Activated effector memory CD4-positive, alpha-beta T cell treated with Interleukin-2 at 50 U/mL for 16 hours (primary cell): ENCODE data around the gene EGFR.
"Not testable (repeated sequence)": the region's sequence is repeated elsewhere in the genome, so short reads cannot be mapped to it uniquely, and the experiment has no call there.

Experiments used
- DNase-seq: peaks from one replicate; pipeline ENCODE4 v3.0.0-alpha.2; 2020

The EGFR gene

GRCh38 chr7:55016061-55016745 is 2.6 kb upstream of the EGFR start:
- DNase-seq = no peak

DNA sequence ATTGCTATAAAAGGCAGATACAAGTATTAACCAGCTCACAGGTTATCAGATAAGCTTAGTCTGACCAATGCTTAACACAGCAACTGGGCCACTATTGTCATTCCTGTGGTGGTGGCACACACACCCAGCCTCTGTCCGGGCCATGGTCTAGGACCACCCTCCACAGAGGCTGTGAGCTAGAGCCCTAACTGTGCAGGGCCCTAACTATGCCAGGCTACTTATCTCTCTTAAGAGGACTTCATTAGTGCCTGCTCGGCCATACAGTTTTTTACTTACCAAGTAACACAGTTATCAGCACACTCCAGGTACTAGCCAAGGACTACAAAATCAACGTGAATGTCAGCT is 2.1 kb upstream of the EGFR start:
- DNase-seq = no peak

- no peak for DNase-seq
These were observed 976 bp upstream of the EGFR start for GRCh38 chr7:55017841-55018240.

DNA sequence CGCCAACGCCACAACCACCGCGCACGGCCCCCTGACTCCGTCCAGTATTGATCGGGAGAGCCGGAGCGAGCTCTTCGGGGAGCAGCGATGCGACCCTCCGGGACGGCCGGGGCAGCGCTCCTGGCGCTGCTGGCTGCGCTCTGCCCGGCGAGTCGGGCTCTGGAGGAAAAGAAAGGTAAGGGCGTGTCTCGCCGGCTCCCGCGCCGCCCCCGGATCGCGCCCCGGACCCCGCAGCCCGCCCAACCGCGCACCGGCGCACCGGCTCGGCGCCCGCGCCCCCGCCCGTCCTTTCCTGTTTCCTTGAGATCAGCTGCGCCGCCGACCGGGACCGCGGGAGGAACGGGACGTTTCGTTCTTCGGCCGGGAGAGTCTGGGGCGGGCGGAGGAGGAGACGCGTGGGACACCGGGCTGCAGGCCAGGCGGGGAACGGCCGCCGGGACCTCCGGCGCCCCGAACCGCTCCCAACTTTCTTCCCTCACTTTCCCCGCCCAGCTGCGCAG is 424 bp downstream of the EGFR start:
- DNase-seq = no peak

GRCh38 chr7:55019691-55020465 is 1.1 kb downstream of the EGFR start:
- no peak for DNase-seq

- no peak for DNase-seq
These were observed 1.7 kb downstream of the EGFR start for GRCh38 chr7:55020466-55020871.

- no peak for DNase-seq
These were observed 2.2 kb downstream of the EGFR start for GRCh38 chr7:55021053-55021452.

- no peak for DNase-seq
These were observed 3.5 kb downstream of the EGFR start for GRCh38 chr7:55022002-55022985.

DNA sequence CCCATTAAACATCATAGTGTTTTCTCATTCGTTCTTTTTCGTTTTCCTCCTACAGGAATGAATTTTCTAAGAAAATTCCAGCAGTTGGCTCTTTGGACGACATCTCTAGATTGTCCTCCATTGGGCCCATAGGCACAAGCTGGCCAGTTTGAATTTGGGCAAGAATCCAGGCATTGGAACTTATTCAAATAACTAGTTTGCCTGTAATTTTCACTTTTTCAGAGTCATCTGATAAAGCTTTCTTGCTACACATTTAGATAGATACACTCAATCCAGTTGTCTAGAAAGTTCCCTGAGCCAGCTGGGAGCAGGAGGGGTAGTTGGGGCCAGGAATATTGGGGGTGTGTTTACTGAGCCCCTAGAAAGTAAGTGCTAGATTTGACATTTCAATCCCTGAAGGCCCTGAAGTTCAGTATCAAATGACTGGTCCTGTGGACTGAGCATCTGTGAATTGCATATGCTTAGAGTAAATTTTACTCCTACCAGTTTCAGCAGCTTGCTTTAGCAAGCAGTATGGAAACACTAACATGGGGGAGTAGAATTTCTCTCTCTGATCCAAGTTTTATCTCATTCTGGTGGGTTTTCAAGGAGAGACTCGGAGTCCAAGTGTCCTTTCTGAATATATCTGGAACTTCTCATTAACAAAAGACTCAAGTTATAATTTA is 5.2 kb downstream of the EGFR start:
- no peak for DNase-seq

DNA sequence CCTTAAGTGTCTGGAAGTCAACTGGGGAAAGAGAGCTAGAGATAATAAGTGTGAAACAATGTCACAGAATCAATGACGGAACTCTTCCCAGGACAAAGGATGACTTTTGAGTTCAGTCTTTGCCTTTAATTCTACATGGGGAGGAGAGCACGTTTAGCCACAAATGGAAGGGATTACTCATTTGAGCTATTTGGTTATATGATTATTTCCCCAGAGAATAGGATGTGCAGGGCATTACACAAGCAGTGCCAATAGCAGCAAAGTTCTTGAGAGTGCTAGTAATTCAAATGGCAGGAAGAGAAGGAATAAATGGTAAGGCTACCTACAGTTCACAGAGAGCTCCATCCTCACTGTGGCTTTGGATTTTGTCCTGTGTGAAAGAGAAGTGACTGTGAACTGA is 6.0 kb downstream of the EGFR start:
- DNase-seq = no peak

DNA sequence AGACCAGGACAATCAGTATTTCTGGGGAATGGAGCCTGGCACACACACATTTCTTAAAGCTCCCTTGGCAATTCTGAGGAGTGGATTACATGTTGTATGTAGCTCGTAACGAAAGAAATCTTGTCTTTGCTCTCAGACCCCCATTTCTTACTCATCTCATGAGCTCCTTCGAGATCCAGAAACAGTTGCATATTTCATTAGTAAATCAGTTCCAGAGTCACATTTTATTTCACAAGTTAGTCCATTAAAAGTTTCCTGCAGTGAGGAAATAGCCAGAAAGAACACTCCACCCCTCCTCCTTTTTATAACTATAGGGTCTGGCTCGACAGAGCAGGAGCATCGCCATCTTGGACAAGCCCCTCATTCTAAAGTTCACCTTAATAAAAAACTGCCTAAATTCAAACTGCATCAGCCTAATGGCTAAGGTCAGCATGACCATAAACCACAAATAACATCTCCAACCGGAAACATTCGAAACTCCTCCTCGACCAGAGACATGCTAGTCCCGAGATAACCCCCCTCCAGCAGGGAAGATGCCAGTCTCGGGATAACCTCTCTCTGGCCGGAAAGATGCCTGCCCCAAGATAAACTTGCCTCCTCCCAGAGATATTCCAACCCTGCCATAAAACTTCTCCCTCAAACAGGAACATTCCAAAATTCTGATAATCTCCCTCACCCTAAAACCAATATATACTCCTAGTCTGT is 7.4 kb downstream of the EGFR start:
- no peak for DNase-seq

GRCh38 chr7:55026867-55027490 is 8.2 kb downstream of the EGFR start:
- no peak for DNase-seq

DNA sequence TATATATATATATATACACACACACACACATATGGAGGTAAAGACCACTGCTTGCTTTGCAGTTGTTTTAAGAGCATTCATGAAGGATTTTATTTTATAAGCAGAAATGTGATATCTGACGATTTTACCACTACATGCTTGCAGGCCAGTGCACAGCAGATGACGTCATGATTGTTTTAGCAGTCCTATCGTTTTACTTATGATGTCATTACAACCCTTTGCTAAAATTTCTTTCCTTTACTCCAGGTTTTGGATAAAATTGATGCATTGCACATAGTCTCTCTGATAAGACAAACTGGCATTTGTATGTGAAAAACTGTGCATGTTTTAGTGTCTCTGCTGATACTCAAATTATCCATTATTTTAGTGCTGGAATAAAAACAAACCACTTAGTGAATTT is 9.2 kb downstream of the EGFR start:
- DNase-seq = no peak

- DNase-seq = no peak
These were observed 11.5 kb downstream of the EGFR start for GRCh38 chr7:55030314-55030713.

DNA sequence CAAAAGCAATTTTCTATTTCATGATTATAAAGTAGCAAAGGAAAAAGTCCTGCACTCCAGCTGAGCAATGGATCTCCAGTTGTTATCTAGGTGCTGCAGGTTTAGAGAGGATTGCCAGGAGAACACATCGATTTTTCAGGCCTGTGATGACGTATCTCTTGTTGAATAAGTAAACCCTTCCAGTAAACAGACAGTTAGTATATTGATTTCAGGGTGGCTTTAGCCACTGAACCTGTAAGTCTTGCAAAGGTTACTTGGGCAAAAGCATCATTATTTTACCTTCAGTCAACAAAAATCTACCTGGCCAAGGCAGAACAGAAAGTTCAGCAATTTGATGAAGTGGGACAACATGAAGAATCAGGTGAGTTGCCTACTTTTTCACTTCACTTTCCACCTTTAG is 12.3 kb downstream of the EGFR start:
- DNase-seq = no peak

DNA sequence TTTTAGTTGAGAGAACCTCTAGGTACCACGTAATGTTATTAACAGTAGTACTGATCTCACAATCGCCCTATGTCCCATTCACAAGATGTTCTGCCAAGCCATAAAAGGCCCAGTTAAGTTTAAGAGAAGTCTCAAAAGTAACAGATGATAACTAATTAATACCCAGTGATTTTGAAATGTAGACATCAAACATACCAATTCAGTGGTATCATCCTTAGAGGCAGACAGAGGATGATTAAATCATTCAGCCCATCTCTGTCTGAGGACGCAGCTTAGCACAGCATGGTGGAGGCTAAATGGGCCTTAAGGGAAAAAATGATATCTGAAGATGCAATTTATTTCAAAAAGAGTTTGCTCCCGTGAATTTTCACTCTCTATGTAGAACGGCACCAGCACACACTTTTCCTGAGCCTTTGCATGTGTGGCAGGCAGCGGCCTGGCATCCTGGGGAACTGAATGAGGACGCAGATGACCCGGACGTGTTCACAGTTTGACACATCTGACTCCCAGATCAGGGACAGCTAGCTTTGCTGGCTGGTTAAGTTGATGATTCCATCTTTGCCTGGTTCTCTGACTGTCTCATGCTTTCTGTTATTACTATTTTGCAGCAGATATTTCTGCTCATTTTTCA is 13.4 kb downstream of the EGFR start:
- DNase-seq = no peak

DNA sequence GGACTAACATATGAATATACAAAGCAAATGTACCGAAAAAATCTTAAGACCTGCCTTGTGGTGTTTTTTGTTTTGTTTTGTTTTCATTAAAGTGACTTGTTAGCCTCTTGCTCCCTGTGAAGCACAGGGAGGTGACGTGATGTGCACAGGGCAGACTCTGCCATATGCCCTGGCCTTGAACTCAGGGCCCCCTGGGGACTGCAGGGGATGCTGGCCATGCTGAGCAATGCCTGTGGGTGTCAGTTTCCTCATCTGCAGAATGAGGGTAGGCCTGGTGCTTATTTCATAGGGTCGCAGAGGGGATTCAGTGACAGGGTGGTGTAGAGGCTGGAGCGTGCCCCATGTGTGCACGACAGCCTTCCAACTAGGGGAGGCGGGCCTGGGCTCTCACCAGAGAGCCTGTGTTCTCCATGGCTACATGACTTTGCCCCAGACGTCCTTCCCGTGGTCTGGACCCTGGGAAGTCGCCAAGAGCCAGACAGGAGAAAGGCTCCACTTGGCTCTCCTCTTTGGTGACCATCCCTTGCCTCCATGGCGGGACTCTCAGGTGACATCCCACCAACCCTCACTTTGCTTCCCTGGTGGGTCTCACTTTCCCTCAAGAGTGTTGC is 14.5 kb downstream of the EGFR start:
- DNase-seq = no peak

DNA sequence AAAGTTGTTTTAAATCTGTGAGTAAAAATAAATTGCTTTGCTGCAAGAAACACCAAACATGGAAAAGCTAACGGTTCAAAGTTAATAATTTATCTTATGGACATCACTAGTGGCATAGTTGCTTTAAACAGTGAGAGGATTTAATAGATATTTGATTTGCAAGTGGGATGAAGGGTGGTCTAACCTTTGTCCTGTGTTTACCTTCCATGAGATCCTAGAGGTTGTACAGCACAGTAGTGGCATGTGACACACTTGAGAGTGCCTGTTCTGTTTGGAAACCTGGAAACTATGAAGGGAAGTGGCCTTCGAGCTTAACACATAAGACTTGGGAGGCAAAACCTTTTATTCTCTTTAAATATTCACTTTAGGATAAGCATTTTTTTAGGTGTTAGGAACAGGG is 16.0 kb downstream of the EGFR start:
- no peak for DNase-seq

GRCh38 chr7:55035410-55035809 is 16.6 kb downstream of the EGFR start:
- not testable (repeated sequence) for DNase-seq

DNA sequence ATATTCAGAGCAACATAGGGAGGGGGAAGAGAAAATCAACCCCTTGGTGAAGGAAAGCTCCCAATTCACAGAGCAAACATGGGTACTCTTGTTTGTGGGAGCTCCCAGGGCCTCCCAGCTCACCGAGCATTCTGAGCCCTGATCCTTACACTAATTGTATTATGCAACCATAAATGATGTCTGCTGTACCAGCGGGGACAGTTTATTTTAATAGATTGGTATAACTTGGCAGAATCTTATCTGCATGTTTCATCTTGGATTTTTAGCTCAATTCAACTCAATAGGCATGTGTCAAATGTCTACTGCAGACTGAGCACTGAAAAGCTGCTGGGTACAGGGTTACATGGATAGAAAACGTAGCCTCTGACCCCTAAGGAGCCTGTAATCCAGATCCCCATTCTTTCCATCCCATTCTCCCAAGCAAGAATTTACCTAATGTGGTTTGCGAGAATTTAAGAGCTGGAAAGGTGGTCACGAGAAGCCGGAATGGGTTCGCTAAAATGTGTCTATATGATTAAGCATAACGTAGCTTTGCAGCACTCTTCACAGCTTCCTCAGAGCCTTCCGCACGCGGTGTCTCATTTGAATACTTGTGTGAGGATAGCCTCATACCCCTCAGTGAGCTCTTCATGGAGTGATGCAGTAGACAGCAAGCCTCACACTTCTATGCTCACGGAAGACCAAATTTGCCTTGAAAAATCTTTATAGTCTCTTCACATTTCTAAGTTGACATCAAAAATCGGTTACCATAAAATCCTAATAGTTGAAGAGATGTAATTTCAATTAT is 18.3 kb downstream of the EGFR start:
- DNase-seq = no peak
